Medulla oblongata (tissue), 1 donor: ENCODE results near the gene ZNF384.

ENCODE experiments used
- DNase-seq: peaks from one replicate; pipeline ENCODE4 v3.0.0-alpha.2; 2015; ENCODE audit errors: extremely low spot score

The ZNF384 gene

DNA sequence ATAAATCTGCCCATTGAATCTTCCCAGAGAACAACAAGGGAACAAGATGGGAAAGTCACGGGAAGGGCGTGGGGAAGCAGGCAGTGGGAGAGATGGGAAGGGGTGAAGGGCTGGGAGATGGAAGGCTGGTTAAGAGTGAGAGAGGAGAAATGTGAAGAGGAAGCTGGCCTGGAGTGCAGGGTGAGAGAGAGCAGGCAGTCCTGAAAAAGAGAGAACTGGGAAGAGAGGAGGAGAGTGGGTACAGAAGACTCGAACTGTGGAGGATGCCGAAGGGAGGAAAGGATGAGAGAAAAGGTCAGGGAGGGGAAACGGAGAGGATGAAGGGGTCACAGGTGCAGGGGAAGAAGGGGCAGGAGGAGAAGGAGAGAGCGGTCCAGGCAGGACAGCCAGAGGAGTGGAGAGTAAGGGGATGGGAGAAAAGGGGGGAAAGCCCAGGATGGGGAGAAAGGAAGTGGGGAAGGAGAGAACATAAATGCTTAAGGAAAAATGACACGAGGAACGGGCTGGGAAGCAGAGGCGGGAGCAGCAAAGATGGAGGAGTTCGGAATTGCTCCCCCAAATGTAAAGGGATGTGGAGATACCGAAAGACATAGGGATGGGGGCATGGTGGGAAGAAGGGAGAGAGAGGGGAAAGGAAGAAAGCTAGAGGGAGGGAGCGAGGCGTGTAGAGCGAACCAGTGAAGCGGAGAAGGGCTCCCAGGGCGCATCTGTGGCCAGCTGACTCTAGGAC is 10.2 kb upstream of the ZNF384 start:
- DNase-seq = no peak

DNA sequence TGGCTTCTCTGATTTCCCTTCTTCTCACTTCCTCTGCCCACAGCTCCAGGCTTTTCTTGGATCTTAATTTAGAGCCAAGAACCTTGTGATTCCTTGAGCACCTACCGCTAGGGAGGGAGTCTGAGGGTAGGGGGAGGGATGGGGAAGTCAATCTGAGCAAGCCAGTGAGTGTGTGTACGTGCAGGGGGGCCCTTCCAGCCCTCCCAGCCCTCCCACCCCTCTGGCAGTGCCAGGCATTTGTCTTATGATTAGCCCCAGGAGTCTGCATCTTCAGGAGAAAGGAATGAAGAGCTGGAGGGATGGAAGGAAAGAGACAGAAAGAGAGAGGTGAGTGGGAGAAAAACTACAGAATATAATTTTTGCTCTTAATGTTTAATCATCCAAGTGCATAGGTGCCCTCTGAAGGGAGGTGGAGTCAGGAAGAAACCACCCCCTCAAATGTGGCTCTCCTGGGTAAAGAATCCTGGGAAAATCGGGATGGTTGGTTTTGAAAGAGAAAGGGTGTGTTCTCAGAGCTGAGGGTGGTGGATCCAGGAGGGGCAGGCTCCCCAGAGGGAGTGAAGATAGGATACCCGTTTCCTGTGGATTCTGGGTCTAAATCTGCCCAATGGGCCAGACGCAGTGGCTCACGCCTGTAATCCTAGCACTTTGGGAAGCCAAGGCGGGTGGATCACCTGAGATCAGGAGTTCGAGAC is 9.3 kb upstream of the ZNF384 start:
- DNase-seq = no peak

DNA sequence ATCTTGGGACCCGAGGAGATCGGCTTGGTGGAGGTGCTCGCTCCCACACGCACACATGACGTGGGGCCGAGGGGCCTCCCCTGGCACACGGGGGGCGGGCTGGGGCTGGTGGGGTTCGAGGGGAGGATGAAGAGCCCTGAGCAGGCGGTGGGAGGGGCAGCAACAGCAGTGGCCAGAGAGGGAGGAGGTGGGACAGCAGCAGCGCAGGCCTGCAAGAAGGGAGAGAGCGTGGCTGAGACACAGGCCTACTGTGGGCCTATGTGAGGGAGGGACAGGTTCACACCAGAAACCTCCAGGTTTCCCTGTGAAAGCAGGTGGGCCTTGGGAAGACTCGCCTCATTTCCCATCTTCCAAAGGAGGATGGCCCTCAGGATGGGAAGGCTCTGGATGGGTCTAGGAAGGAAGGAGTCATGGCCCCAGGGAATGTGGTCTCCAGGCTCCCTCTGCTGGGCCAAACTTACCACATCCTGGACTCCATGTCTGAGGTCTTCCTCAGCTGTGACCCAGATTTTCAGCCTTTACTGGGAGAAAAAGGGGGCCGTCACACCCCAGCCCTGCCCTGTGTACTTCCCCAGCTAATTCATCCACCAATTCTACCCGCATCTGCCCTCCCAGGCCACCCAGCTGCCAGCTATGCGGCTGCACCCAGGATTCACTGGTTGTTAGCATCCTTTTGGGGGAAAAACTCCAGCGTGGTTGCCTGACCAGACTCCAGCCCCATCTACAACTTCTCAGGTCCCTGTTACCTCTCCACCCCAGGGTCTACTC is 8.6 kb upstream of the ZNF384 start:
- DNase-seq = peak; percentile 36

DNA sequence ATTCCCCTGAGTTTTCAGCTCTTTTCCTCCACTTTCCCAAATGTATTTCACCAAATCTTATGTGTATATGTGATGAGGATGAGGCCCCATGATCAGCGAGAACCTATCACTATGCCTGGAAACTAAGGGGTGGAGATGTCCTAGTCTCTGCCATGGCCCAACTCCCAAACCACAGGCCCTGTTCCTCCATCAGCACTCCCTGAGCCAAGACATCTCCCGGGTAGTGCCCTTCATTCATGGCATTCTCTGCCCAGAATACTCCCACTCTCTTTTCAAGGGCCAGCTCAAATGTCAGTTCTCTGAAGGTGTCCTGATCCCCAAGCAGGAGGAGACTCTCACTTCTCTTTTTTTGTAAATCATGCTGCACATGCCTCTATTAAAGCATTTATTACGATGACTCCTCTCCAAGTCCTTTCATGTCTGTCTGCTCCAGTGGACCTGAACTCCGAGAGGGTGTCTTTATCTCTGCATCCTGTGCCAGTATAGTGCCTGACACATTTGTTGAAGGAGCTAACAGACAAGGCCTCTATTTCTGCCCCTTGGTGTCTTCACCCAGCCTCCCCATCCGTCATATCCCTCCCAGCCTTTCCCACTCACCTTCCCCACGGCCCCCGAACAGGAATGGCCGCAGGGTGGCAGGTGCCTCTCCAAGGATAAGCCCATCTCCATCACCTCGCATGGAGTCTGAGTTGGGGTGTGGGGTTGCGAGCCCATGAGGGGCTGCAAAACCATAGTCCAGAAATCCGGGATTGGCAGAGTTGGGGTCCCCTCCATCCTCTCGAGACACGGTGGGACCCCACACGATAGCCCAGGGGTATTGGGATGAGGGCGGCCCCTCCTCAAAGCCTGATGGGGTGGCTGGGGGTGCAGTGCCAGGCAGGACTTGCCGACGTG is 7.8 kb upstream of the ZNF384 start:
- DNase-seq = no peak

DNA sequence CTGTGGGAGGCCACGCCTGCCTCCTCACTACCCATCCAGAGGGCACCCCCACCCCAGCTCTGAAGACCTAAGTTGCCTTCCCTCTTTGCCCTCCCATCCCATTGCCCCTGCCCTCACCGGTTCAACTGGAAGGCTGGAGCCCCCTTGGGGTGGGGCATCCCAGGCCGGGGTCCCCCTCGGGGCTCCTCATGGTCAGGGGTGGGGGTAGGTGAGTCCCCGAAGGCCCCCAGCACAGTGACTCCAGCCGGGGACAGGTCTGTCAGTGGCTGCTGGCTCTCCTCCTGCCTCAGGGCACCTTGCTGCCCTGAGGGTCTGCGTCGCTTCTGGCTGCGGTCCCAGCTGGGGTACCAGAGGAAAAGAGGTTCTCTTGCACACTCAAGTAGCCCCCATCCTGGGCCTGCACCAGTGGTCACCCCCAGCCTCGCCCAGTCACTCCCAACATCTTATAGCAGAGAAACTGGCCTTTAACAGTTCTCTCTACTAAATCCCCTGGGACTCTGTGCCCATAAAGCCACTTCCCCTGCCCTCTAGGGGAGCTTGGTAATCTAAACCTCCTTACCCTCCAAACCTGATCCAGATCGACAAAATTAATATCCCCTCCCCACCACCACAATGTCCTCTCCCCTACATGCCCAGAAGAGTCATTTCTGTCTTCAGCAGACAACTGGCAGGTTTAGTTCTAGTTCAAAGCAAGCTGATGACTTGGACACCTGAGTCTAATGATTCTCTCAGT is 6.3 kb upstream of the ZNF384 start:
- DNase-seq = no peak

DNA sequence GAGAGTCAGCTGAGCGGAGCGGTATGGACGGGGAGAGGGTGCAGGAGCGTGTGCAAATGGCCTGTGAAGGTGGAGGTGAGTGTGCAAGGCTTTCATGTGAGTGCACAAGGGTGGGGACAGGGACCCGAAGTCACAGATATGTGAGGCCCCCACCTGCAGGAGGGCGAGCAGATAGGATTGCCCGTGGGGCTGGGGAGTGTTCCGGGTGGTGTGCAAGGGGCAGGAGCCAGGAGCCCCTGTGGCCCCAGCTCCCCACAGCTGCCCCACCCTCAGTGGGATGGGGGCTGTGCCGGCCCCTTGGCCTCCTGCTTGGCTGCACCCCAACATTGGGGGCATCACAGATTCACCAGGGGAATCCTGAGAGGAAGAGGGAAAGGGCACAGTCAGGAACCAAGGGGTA is 5.5 kb upstream of the ZNF384 start:
- DNase-seq = no peak

DNA sequence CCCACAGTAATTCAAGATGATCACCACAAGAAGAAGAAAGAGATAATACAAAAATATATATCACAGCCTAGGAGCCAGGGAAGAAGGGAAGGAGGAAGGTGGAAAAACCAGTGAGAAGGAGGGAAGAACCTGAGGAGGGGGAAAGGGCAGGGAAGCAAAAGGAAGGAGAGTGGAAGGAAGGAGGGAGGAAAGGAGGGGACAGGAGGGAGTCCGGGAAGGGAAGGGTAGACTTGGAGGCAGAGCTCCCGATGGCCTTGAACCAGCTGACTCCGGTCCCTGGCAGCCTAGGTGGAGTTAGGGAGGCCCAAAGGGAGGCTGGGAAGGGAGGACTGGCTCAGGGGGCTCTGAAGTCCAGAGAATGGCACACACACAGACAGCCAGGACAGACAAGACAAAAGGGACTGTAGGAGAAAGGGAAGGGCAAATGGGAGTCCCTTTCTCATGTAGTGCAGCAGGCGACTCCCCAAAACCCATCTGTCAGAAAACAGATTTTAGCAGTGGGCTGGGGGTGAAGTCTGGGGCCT is 4.7 kb upstream of the ZNF384 start:
- no peak for DNase-seq

DNA sequence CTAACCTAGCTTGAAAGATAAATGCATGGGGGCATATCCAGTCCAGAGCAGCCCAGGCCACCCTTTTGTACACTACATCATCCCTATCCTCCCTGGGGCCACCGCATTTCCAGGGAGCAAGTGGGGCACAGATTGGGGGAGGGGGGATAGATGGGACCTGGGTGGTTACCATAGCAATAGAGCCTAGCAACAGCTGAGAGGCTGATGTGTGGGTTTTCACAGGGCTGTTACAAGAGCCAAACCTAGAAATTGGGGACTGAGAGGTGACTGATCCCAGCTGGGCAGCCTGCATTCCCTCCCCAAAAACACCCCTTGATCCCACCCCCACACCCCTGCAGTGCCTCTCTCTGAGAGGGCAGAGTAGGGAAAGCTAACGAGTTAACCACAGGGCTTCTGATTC is 3.7 kb upstream of the ZNF384 start:
- no peak for DNase-seq

DNA sequence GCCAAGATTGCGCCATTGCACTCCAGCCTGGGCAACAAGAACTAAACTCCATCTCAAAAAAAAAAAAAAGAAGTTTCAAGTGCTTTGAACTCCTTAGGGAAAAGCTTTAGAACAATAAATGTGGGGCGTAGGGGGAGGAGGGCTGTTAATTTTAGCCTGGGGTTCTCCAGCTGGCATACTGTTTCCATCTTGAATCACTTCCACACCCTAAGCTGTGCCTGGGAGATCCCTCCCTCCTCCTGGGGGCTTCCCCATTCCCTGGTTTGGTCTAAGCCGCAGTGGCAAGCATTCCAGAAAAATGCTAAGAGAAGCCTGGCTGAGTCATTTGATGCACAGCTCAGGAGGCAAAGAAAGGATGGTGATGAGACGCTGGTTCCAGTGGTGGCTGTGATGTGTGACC is 2.3 kb upstream of the ZNF384 start:
- peak; percentile 24 for DNase-seq

DNA sequence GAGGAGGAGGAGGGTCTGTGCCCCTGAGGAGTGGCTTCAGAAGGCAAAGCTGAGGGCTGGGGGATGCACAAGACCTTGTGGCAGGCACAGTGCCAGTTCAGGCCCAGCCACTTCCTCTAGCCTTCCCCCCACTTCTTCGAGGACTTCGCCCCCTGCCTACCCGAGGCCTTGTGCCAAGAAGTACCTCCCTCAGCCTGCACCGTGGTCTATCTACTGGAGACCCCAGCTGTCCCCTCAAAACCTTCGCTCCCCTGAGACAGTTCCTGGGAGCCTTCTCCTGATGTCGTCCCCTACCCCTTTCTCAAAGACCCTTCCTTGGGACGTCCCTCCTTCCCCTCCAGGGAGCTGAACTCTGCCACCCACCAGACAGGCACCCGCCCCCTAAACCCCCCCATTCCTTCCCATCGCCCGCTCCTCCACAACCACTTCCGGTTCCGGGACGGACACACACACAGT is 604 bp downstream of the ZNF384 start:
- DNase-seq = peak; percentile 95

DNA sequence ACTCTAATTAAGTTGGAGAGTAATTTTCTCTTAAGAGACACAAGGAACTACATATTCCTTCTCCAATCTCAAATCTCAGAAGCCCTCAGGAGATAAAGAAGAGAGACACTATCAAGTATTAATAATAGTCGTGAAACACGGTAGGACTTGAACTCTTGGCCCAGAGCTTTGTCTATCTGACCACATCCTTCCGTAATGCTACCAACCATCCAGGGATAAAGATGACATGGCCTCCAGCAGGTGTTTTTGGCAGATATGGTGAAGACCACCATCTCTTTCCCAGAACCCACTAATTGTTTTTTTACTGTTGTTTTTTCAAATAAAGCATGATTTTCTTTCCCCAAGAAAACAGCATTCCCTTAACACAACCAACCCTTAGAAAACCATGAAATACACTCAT is 3.4 kb downstream of the ZNF384 start:
- DNase-seq = no peak

DNA sequence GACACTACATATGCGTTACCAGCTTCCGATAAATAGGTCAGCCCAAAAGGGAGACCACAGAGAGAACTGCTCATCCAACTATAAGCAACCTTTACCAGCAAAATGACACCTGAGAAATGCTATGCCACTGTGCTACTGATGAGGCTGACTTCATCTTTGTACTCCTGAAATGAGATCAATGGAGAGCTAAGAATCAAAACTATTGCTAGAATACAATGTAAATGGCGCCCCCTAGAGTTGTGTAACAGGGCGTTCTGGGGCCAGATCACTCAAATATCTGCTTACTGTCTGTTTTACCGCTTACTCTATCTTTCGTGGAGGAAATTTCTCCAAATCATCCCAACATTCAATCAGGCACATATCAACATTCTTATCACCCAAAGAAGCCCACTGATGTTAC is 4.6 kb downstream of the ZNF384 start:
- DNase-seq = peak; percentile 36

DNA sequence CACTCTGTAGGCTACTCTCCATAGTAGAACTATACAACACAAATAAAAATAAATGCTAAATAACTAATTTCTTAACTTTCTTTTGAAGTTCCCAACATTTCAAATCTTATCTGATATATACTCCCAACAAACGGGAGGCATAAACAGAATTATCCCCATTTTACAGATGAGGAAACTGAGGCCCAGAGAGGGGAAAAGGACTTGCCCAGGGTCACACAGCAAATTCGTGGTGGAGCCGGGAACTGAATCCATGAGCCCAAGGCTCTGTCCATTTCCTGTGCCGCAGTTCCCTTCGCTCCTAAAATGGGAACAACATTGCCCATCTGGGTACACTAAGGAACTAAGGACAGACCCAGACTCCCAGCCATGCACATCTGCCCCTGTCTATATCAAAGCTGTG is 12.2 kb downstream of the ZNF384 start:
- no peak for DNase-seq

DNA sequence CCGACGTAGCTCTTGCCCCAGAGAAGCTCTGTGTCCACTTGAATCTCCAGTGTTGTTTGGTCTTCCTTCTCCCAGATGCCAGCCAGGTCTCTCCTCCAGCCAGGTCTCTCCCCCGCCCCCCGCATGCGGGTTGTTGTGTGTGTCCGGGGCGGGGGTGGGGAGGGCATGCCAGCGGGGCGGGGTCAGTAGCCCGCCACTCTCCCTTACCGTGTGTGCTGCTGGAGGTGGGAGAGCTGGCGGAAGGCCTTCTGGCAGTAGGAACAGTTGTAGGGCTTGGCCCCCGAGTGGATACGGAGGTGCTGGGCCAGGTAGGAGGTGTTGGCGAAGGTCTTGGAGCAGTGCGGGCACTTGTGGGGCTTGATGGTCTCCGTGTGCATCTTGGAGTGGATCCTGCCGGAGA is 17.0 kb downstream of the ZNF384 start:
- DNase-seq = no peak

DNA sequence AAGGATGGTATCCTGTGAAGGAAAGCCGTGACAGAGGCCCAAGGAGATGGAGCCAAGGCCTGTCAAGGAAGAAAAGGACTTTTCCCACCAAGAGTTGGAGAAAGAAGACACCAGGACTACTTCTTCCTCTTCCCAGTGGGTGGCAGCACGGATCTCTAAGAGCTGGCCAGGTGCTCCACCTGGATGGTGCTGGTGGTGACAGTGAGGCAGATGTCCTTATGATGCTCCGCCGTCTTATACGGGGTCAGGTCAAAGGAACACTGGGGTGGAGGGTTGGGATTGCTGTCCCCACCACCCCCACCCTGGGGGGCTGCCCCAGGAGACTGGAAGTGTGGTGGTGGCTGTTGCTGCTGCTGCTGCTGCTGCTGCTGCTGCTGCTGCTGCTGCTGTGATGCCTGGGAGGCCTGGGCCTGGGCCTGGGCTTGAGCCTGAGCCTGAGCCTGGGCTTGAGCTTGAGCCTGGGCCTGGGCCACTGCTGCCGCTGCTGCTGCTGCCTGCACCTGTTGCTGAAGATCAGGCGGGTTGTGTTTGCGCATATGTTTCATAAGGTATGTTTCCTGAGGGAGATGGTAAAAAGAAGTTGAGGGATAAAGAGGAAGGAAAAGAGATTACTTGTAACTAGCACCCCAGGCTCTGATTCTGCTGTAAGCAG is 21.5 kb downstream of the ZNF384 start:
- no peak for DNase-seq

DNA sequence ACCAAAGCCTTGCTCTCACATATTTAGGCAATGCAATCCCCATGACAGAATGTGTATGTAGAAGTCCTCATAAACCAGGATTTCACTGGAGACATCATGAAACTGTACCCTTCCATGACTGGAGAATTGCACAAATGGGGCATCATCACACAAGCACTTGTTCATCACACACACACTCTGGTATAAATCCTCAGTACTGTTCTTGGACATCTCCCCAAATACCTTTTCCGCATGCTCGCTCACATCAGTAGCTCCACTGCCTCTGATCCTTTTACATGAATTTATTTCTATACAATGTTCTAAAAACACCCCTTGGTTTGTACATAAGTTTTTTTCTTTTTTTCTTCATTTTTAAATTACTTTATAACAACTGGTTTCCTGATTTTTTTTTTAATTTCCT is 23.0 kb downstream of the ZNF384 start:
- DNase-seq = no peak

DNA sequence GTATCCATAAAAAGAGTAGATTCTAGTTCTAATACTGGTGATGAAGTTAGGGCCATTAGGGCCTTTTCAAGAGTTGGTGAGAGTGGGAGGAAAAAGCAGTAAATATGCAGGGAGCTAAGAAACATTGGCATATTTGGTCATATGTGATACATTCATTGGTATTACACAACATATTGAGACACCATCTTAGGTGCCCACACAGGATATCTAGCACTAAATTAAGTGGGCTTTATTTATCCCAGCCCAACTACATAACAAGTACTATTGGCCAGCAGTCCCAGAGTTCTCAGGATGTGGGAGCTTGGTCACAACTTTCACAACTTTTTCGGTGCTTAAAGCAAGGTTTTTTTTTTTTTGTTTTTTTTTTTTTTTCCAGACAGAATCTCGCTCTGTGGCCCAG is 24.3 kb downstream of the ZNF384 start:
- no peak for DNase-seq

DNA sequence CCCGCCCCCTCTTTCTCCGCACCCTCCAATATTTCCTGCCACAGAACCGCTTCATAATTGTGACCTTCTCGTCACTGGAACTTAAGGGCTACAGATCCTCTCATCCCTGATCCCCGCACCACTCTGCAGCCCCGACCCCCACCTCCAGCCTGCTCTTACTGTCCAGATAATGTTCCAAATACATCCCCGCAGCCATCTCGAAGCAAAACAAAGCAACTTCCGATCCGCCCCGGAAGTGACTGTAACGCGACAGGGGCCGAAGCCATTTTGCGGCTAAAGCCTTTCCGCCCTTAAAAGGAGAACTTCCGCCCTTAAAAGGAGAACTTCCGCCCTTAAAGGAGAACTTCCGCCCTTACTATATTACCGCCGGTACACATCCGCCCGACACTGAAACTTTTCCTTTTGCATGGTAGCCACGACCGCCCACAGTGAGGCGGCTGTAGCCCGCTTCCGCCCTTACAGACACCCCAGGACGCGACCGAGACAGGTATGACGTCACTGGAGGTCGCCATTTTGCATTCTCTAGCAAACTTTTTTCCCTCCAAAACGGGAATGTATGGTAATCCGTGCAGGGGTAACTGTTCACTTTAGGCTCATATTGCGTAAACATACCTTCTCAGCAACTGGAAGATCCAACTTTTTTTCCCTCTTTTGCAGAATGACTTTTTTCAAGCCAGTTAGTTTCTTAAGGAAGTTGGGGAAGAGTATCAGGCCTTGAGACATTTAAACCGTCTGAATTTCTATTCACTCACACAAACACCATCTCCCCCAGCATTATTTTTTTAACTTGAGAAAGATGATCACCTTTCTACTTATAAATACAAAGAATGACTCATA is 26.1 kb downstream of the ZNF384 start, which contains the start of gene ING4:
Gene ING4 (minus strand): TSS at position 214 of the 837 bp plus-strand sequence. CDS start 18 bp downstream, at position 196.
- DNase-seq = peak; percentile 100

DNA sequence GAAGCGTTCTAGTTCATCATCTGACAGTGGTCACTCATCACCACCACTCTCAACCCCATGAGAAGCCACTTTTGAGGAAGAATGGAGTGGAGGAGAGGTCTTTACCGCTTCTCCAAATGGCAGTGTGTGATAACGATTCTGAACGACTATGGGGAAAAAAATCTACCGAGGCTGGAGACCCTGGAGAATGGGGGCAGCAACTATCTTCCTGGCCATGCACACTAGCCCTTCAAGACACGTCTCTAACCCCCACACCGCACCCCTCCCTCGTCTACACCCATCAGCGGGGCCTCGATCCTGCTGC is 26.6 kb downstream of the ZNF384 start:
- DNase-seq = peak; percentile 13
